HG03064 (cell line): ENCODE data around the gene CDH23.

Experiments used
- ATAC-seq: cut with Tn5 transposase; IDR thresholded peaks from one replicate; pipeline ENCODE4 v1.9.1; 2021; ENCODE audit warnings: low read depth; ENCODE audit not compliant: unreplicated experiment

Gene CDH23

DNA sequence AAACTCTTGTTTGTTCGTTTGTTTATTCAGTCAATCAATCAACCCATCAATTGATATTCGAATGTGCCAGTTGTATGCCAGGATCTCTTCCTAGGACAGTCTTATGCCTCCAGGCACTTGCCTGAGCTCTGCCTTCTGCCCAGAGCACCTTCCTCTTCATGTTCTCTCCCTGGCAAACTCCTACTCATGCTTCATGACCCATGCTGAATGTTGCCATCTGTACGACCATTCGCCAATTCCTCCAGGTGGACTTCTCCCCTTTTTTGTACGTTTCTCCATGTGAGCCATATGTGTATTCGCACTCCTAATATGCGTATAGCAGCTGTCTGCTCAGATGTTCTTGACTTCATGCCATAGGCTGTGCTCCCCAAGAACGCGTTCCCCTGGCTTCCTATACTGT lies 180.1 kb downstream of the CDH23 start:
- ATAC-seq: no peak

DNA sequence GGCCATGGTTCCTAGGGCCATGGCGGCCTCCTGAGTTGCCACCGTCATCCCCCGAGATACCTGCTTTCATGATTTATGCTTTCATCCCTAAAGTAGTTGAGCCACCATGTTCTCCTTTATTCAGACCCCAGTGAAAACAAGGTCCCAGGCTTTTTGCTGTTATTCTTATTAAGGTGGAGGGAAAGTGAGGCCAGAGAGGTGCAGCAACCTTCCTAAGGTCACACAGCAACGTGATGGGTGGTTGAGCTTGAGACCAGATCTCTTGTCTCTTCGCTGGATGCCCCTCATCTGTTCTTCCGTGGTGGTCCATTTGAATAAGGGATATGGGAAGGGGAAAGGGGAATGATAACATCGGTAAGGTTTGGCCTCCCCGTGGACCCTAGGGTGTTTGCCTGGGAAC lies 180.6 kb downstream of the CDH23 start:
- no peak for ATAC-seq

DNA sequence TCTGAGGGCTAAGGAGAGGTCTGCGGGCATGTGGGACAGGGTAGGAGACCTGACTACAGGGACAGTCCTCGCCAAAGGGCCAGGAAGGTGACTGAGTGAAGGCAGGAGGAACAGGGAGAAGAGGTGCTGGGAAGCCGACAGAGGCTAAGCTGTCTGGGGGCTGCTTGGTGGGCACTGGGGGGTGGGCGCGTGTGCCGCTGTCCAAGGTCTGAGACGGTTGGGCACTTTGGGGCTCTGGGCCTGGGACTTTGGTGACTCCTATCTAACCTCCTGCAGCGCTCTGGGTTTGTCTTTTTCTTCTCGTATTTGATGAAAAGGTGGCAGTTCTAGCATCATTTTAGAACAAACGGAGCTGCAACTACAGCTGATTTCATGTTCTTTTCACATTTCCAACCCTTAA lies 181.3 kb downstream of the CDH23 start:
- ATAC-seq: no peak

DNA sequence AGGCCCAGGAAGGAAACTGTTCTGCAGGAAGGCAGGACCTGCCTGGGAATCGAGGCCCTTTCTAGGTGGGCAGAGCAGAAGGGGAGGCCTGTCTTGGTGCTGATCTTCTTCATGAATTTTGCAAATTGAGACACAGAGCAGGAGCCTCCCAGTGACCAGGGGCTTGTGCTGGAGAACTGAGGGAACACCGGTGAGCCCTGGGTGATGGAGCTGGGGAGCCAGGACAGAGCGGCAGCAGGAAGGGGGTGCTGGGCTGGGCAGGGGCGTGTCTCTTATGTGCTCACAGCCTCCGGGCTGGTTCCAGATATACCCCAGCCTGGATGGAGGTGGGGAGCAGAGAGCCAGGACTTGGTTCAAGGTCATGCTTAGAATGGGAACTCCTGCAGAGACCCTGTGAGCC lies 182.9 kb downstream of the CDH23 start:
- no peak for ATAC-seq

DNA sequence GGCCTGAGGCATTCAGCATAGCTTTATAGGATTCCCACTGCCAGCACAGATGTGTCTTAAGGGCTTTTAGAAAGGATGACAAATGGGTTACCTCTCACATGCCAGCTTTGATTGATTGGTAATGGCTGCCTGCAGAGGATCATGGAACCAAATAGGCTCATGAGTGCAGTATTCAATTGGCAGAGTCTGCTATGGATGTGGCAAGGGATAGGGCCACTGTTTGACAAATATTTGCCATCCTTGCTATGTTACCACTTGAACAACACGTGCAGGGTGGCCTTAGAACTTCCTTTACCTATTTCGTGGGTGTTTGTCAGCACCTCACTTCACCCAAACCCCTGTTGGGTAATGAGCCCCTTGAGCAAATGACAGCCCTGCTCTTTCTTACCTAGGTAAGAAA lies 183.7 kb downstream of the CDH23 start:
- ATAC-seq: no peak

DNA sequence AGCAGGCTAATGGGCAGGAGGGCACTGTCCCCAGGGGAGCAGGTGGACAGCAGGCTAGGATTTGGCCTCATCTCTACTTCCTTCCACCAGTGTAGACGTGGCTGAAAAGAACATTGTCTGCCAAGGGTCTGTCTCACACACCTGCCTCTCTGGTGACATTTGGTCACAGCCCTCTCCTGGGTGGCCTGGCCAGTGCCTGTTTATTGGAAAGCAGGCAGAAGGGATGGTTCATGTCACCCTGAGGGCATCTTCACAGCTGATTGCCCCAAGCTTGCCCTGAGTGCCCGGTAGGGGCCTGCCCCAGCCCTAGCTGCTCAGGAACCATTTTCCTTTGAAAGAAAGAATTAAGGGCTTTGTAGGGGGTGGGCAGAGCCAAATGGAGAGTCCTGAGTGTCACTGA lies 184.2 kb downstream of the CDH23 start:
- no peak for ATAC-seq

DNA sequence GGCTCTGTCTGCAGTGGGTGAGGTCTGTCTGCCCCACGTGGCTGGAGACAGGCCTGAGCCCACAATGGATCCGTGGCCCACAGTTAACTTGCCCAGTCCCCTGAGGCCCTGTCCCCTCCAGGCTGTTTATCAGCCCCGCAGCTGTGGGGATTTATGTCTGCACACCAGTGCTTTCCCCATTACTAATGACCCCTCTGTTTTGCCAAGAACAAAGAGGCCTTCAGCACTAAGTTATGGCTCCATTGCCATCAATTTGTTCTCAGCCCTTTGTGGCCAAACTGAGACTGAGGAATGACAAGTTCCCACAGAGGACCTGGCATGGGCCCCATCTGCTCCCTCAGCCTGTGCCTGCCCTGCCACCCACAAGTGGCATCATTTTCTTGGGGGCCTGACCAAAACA lies 184.7 kb downstream of the CDH23 start:
- no peak for ATAC-seq

DNA sequence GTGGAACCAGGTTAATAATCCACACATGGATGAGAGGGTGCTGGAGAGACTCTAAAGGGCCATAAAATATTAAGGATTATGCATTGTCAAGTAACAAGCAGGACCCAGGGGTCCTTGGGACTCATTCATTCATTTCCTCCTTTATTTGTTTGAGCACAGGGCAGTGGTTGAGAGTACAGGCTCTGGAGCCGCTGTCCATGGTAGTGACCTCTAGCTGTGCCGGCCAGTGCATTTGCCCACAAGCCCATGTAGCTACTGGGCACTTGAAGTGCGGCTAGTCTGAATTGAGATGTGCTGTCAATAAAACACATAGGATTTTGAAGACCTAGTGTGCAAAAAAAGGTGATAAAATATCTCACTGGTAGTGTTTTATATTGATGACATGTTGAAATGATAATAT lies 185.3 kb downstream of the CDH23 start:
- no peak for ATAC-seq

DNA sequence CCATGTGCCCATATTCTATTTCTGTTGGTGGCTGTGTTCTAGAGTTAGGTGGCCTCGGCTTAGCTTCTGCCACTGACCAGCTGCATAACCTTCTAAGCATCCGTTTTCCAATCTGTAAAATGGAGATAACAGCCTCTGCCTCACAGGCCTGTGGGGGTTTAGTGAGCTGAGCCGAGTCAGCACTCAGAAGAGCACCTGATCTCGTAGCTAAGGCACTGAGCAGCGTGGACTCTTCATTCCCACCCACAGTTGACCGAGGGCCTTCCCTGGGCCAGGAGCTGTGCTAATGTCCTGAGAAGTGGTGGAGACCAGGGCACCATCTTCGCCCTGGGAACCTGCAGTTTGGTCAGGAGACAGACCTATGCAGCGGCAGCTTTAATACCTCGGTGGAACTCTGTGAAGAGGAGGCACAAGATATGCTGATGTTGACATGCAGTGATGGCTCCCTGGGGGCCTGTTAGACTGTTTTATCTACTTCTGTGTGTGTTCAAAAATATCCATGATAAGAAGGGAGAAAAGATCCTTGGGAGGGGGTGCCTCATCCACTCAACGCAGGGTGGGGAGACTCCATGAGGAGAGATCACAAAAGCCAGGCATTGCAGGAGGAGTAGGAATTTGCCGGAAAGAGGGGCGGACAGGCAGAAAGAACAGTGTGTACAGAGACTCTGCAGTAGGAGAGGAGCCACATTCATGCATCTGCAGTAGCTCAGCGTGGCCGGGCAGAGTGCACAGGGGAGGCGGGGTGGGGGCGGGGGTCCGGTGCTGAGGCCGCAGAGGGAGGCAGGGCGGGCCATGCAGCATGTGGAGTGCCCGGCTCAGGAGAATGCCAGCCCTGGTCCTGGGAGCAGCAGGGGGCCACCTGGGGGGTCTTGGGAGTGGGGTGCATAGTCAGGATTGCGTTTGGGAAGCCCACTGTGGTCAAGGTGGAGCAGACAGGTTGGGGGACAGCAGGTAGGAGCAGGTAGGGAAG lies 186.1 kb downstream of the CDH23 start:
- ATAC-seq: no peak

DNA sequence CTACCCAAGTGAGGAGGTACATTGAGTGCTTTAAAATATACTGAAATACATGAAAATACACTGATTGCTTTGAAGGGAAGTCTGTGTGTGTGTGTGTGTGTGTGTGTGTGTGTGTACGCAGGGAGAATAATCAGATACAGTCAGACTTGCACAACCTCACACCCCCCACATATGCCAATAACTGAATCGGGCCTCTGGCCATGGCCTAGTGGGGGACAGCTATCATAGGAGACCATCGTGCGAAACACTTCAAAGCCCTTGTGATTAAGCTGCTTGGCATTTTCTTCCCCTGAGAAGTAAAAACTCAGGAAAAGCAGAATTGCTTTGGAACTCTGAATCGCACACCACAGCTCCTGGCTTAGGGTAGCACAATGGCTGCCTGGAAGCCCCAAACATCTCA lies 187.7 kb downstream of the CDH23 start:
- no peak for ATAC-seq

DNA sequence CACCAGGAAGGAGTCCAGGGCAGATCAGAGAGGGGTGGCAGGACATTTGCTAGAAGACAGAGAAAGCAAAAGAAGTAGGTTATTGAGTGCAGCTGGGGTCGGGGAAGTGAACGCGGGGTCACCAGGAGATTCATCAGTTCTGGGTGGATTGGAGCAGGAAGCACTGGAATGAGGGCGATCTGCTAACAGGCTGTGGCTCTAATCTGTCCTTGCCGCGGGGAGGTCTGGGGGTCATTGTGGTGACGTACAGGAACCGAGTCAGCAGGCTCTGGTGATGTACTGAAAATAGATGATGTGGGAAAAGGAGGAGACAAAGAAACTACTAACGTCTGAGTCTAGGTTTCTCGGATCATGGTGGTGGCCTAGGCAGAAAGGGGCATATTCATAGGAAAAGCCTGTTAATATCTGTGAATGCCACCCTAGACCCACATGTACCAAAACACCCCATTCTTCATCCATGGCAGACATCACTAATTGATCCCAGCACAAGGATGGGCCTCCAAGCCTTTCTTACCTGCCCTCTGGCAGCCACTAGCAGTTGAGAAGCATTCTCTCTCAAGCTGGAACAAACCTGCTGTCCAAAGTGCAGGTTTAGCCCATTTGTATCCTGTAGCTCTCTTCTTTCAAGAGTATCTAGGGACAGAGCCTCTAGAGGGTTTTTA lies 188.3 kb downstream of the CDH23 start:
- ATAC-seq: no peak

DNA sequence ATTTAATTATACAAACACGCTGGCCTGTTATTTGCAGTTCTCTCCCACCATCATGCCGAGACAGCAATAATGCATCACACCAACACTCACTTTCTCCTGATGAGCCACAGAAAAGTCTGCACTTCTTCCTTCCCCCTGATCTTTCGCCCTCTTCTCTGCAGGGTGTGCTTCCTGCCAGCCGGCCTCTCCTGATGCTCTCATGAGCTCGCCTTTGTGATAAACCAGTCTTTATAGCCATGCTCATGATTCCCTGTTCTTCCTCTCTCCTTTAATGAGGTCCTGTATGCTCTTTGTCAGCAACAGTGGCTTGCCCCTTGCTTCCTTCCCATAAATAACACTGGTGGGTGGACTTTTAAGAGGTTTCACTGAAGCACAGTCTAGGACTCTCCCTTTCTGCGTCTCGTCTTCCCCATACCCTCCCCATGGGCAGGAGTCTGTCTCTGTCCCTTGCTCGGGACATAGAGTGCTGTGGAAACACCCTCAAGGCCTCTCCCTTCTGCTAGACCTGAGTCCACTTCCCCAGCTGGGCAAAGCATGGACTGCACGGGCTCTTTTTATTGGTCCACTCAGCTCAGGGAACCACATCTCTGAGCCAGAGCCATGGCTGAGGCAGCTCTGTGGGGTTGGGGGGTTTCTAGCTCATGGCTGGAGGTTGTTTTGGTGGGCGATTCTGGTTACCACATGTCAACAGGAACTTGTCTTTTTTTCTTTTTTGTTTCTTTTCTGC lies 189.0 kb downstream of the CDH23 start:
- ATAC-seq: no peak

DNA sequence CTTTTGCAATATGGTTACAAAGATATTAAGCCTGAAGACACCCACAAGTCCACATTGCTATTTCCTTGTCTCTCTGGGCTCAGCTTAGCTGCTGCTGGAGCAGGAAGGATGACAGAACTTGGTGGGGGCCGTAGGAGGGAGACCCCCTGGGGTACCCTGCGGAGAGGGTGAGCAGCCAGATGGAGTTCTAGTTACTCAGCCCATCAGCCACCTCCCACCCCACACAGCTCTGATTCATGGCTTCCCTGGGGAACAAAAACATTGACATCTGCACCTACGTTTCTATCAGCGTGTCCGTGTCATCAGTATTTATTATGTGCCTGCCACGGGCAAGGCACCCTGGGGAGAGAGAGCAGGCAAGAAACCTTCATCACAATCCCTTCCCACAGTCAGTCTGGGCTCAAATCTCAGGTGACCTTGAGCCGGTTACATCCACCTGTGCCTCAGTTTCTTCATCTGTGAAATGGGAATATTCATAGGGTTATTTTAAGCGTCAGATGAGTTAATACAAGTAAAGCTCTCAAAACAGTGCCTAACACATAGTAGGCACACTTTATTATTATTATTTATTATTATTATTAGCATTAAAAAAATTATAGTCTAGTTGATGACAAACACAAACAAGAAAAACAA lies 191.3 kb downstream of the CDH23 start:
- ATAC-seq: no peak

DNA sequence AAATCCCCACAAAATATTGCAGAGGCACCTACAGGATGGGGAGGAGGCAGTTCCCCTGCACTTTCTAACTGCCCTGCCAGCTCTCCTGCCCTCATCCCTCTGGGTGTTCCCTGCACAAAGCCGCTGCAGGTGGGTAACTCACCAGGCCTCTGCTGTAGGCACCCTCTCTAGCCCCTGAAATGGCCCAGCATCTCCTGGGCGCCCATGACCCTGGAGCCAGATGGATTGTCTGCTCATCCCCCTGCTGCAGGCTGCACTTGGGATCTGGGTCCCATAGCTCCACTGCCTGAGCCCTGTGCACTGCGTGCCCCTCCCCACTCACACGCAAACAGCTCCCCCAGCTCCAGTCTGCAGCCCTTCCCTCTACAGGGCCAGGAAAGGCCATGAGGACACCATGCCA lies 192.0 kb downstream of the CDH23 start:
- ATAC-seq: no peak

DNA sequence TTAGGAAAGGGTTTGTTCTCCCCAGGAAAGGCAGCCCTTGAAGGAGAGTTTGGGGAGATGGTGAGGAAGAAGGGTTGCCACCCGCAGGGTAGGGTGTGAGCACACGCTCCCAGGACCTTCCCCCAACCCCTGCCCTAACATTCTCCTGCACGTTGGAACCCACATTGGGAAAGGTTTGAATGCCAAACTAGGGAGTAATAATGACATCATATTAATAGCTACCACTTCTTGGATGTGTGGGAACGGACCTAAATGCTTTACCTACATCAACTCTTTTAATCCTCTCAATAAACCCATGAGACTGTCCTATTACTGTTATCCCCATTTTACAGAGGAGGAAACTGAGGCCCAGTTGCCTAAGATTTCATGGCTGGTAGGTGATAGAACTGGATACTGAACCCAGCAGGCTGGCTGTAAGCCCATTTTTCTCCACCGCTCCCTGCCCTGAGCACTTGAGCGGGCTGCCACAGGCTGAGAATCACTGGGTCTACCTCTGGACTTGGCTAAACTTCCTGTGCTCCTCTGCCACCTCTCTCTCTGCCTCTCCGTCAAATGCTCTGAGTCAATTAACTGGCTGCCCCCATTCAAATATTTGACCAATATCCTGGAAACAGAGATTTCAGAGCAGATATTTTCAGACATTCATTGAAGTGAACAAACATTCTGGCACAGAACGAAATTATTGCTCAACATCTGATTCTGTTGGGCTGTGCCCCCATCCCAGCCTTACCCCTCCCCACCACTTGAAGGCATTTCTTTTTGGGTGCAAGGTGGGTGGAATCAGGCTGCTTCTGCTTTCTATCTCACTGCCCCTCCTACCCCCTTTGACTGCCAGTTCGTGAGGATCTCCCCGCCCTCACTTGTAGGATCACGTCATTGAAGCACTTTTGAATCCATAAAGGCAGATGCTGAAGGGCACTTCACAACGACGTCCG lies 193.2 kb downstream of the CDH23 start:
- ATAC-seq: no peak

DNA sequence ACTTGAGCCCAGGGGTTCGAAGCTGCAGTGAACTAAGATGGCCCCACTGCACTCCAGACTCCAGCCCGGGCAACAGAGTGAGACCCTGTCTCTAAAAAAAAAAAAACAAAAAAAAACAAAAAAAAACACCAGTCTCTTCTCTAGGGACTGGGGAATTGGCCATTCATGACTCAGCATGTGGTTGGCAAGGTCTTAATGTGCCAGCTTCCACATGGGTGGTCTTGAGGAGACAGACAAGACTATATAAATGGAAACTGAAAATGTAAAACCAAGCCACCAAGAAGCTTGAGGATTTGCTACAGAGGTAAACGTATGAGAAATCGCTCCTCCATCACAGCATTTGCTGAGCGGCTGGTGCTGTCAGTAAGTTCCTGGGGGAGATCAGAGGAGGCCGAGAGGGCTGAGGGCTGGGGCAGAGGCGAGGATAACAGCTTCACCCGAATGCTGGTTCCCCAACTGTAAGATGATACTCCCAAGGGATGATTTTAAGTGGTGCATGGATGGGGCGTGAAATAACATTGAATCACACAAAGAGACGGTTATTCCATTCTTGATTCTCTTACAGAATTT lies 194.1 kb downstream of the CDH23 start:
- ATAC-seq: no peak

DNA sequence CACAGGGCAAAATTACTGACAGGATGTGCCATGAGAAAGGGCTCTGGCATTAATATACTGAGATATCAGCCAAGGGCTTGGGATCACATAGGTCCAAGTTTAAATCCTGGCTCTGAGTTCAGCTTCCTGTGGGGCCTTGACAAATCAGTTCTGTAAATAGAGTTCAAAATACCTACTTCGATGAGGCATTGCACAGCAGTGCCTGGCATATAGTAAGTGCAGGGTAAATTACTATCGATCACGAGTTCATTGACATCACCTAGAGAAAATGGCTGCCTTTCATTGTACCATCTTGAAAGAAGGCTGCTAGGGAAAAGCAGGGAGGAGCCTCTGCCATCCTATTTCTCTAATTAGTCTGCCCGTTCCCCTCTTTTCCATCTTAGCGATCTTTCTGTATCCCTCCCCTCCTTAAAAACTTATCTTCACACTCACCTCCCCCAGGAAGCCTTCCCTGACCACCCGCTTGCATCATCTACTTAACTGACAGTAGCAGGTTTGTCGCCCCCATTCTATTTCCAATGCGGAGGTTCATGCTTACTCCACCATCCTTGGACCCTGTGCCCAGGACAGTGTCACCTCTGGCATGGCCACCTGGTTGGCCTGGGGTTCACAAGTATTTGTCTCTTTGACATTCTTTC lies 198.3 kb downstream of the CDH23 start:
- ATAC-seq: no peak

DNA sequence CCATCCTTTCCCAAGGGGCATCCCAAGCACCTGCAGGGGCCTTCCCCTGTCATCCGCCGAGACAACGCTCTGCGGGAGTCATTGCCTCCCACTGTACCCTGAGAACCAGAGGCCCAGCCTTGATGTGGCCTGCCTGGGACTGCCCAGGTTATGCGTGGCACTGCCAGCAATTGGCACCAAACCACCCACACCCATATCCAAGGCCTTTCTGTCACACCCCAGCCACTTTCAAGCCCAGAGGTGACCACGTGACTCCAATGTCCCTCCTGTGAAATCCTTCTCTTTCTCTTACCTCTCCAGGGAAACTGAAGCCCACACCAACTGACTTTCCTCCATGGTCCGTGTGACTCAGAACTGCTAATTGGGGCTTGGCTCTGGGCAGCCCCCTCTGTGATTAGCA lies 198.9 kb downstream of the CDH23 start:
- ATAC-seq: no peak

DNA sequence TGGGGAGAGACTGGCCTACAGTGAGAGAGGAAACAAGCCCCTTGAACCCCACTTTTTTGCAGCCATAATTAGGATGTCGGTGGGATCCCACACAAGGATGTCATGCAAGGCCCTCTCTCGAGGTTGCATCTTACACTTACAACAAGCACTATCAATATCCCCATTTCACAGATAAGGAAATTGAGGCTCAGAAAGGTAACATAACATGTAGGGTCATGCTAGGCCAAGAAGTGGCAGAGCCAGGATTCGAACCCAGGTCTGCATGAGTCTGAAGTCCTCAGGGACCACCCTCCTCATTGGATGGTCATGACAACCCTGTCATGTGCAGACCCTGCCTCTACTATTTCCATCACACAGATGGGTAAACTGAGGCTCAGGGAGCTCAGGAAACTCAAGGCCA lies 199.4 kb downstream of the CDH23 start:
- no peak for ATAC-seq
